Natural killer cell (primary cell): ENCODE data around the gene CA5B. TPM values are rescaled to one million over a fixed set of nuclear protein-coding genes. Genes with fewer than 3 reads are reported as not detected.
"Not testable (repeated sequence)": the region's sequence is repeated elsewhere in the genome, so short reads cannot be mapped to it uniquely, and the experiment has no call there.

Experiments
- ATAC-seq, 3 donors: fragments of 150-1000 bp in 2 of 3; fragments of 200-7000 bp in 1 of 3; cut with Tn5 transposase; 1 replicate in 1 of 3; 2 replicates in 2 of 3; pipeline ENCODE4 v1.10.0; 2021; ENCODE audit warnings: mild to moderate bottlenecking in 2 of 3, moderate library complexity in 2 of 3
- DNase-seq, 2 donors: peaks; one replicate each; pipeline versions ENCODE4 v3.0.0 to v3.0.0-alpha.2; 2013 to 2021; ENCODE audit warnings: mixed read lengths in 1 of 2
- H3K27ac ChIP-seq: one replicate; pipeline ENCODE4 v1.5.1; 2013; ENCODE audit warnings: mild to moderate bottlenecking, low read length
- H3K27me3 ChIP-seq: one replicate; pipeline ENCODE4 v1.6.1; 2013; ENCODE audit warnings: low read length; ENCODE audit not compliant: control insufficient read depth, insufficient read depth
- H3K36me3 ChIP-seq: one replicate; pipeline ENCODE4 v1.6.1; 2013; ENCODE audit warnings: low read length; ENCODE audit not compliant: control insufficient read depth, insufficient read depth
- H3K4me1 ChIP-seq: one replicate; pipeline ENCODE4 v1.6.1; 2013; ENCODE audit warnings: low read length; ENCODE audit not compliant: control insufficient read depth, insufficient read depth
- H3K4me3 ChIP-seq: one replicate; pipeline ENCODE4 v1.5.1; 2013; ENCODE audit warnings: low read length
- H3K9me3 ChIP-seq: one replicate; pipeline ENCODE4 v1.6.1; 2013; ENCODE audit warnings: low read length; ENCODE audit not compliant: control insufficient read depth, insufficient read depth
- H3K27ac Mint-ChIP-seq, 2 donors: one replicate each; pipeline ENCODE4 v1.8.0; 2022; ENCODE audit warnings: mild to moderate bottlenecking in 2 of 2, mixed read lengths in 2 of 2, moderate library complexity in 1 of 2
- H3K27me3 Mint-ChIP-seq, 2 donors: one replicate each; pipeline ENCODE4 v1.8.0; 2022; ENCODE audit warnings: low read depth in 2 of 2, mixed read lengths in 2 of 2
- H3K36me3 Mint-ChIP-seq: one replicate; pipeline ENCODE4 v1.8.0; 2022; ENCODE audit warnings: mixed read lengths
- H3K4me1 Mint-ChIP-seq, 2 donors: one replicate each; pipeline ENCODE4 v1.8.0; 2022; ENCODE audit warnings: mixed read lengths in 2 of 2
- H3K4me3 Mint-ChIP-seq: one replicate; pipeline ENCODE4 v1.8.0; 2022; ENCODE audit warnings: mild to moderate bottlenecking, moderate library complexity, mixed read lengths
- H3K9me3 Mint-ChIP-seq, 2 donors: one replicate each; pipeline ENCODE4 v1.8.0; 2022; ENCODE audit warnings: mixed read lengths in 2 of 2
- CTCF ChIP-seq: fragments of 200-600 bp; IDR thresholded peaks from one replicate; pipeline ENCODE4 v1.8.0; 2022; ENCODE audit warnings: antibody characterized with exemption
- WGBS: methylation state at CpG from one replicate; pipeline ENCODE4 v1.1.7; 2013; ENCODE audit warnings: missing lambda C conversion rate; ENCODE audit not compliant: insufficient coverage; 5-methylcytosine and 5-hydroxymethylcytosine counted together
- intact Hi-C: fragments of 100-400 bp; cut with micrococcal nuclease; formaldehyde crosslinking; loops from one replicate; pipeline ENCODE4 v1.14.2; 2022
- total RNA-seq, 4 donors: library from RNA; stranded (reverse); fragments of 120-200 nt in 1 of 4; gene quantifications; one replicate each; pipeline versions ENCODE4 v1.2.3 to v1.2.4, GENCODE V29; 2013 to 2022

The CA5B gene
- total RNA-seq, 3 donors from 2014 or later (not counting 1 experiment from before 2014, with no cell fraction given): 56.3 to 111 (median 80.5) TPM

- H3K4me1 Mint-ChIP-seq: no peaks in the 10 kb centered on the region
- no peak overlapping the region for H3K4me3 Mint-ChIP-seq
- no peak for DNase-seq
- Histone ChIP-seq H3K4me1 (no peaks in the 10 kb centered on the region), H3K27me3 (no peaks in the 10 kb centered on the region), H3K4me3 (no peak overlapping the region), H3K36me3 (no peaks in the 10 kb centered on the region), H3K27ac (no peak overlapping the region), H3K9me3 (no peaks in the 10 kb centered on the region)
- no peak for TF ChIP-seq CTCF
- H3K36me3 Mint-ChIP-seq: no peaks in the 10 kb centered on the region
- WGBS: 98% methylated on average over 38 of the region's 40 CpGs
- H3K9me3 Mint-ChIP-seq: no peaks in the 10 kb centered on the region
- H3K27me3 Mint-ChIP-seq: no peaks in the 10 kb centered on the region
- no peak overlapping the region for H3K27ac Mint-ChIP-seq
- intact Hi-C loops: no loop called here
- ATAC-seq: no peak
Measured at GRCh38 chrX:15702488-15703371, 35.3 kb upstream of the CA5B start.

- H3K36me3 Mint-ChIP-seq: not testable (repeated sequence)
- no CpG with 5 or more reads among the region's 5 CpGs for WGBS
Measured at GRCh38 chrX:15703809-15704208, 34.3 kb upstream of the CA5B start.

GRCh38 chrX:15704273-15704672 is 33.8 kb upstream of the CA5B start:
- H3K4me1 ChIP-seq, H3K27me3 ChIP-seq, intact Hi-C loops, H3K4me3 Mint-ChIP-seq, H3K9me3 ChIP-seq, H3K27ac ChIP-seq, H3K27ac Mint-ChIP-seq, H3K9me3 Mint-ChIP-seq, H3K4me1 Mint-ChIP-seq, H3K36me3 ChIP-seq, H3K36me3 Mint-ChIP-seq, ATAC-seq, H3K4me3 ChIP-seq, DNase-seq, H3K27me3 Mint-ChIP-seq: not testable (repeated sequence)
- 92% methylated on average over 3 of the region's 8 CpGs for WGBS

More at GRCh38 chrX:15703809-15704208, 34.3 kb upstream of the CA5B start:
- intact Hi-C loops, H3K9me3 Mint-ChIP-seq, DNase-seq, H3K4me1 ChIP-seq, H3K27ac ChIP-seq, H3K27me3 ChIP-seq, H3K4me3 Mint-ChIP-seq, H3K27ac Mint-ChIP-seq, H3K36me3 ChIP-seq, H3K4me1 Mint-ChIP-seq, H3K27me3 Mint-ChIP-seq, H3K4me3 ChIP-seq, H3K9me3 ChIP-seq: not testable (repeated sequence)
- ATAC-seq: peak; percentile 53 to 78 (median 74)

GRCh38 chrX:15714529-15714928 is 23.5 kb upstream of the CA5B start:
- intact Hi-C loops: no loop called here
- no peaks in the 10 kb centered on the region for H3K36me3 ChIP-seq

More at GRCh38 chrX:15714529-15714928, 23.5 kb upstream of the CA5B start:
- no peak overlapping the region for H3K4me3 Mint-ChIP-seq
- no peaks in the 10 kb centered on the region for H3K27me3 Mint-ChIP-seq
- H3K4me1 ChIP-seq: peaks cover 9% of the 10 kb centered on the region
- 88% methylated on average over 1 of the region's 1 CpG for WGBS
- no peaks in the 10 kb centered on the region for H3K9me3 ChIP-seq
- H3K27ac Mint-ChIP-seq: no peak overlapping the region
- H3K4me1 Mint-ChIP-seq: peaks cover 10 to 13% of the 10 kb centered on the region in 2 donors
- TF ChIP-seq CTCF: no peak
- DNase-seq: no peak
- no peaks in the 10 kb centered on the region for H3K9me3 Mint-ChIP-seq
- ATAC-seq: no peak
- no peaks in the 10 kb centered on the region for H3K27me3 ChIP-seq
- H3K4me3 ChIP-seq: no peak overlapping the region
- no peak overlapping the region for H3K27ac ChIP-seq
- H3K36me3 Mint-ChIP-seq: no peaks in the 10 kb centered on the region
